Activated CD8-positive, alpha-beta memory T cell treated with anti-CD3 and anti-CD28 coated beads for 1 hour (primary cell): ENCODE data around the gene URAD.

Experiments used
- DNase-seq, 2 donors: peaks; one replicate each; pipeline ENCODE4 v3.0.0-alpha.2; 2020; ENCODE audit warnings: low read depth in 1 of 2; ENCODE audit errors: extremely low read depth in 1 of 2

URAD gene

DNA sequence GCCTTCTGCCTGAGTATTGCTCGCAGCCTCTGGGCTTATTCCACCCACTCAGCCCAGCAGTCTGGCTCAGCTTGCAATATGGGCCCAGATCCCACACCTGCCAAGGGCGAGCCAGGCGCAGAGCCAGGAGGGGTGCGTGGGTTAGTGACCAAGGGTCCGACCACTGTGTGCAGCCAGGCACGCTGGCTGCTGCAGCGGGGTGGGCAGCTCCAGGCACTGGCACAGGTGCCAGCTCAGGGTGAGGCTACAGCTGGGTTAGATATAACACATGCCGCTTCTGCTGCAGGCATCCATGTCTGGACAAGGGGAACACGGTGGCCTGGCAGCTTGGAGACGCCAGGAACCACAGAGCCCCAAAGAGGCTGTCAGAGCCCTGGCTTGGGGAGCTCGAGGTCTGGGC lies 12.6 kb upstream of the URAD start:
- no peak for DNase-seq

DNA sequence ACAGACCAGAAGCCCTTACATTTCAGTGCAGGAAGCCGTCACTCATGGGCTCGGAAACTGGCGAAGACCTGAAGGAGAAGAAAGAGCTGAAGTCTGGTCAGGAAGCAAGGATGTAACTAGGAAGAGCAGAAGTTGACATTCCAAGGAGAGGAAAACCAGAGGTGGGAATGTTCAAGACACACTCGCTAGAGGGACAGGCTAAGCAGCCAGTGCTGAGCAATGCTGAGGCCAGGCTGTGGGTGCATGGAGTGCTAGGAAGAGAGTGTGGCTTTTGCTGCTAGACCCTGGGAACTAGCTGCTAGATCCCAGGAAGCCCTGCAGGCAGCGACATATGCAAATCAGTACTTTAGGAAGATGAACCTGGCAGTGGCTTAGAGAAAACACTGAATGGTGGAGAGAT lies 12.1 kb upstream of the URAD start:
- no peak for DNase-seq

DNA sequence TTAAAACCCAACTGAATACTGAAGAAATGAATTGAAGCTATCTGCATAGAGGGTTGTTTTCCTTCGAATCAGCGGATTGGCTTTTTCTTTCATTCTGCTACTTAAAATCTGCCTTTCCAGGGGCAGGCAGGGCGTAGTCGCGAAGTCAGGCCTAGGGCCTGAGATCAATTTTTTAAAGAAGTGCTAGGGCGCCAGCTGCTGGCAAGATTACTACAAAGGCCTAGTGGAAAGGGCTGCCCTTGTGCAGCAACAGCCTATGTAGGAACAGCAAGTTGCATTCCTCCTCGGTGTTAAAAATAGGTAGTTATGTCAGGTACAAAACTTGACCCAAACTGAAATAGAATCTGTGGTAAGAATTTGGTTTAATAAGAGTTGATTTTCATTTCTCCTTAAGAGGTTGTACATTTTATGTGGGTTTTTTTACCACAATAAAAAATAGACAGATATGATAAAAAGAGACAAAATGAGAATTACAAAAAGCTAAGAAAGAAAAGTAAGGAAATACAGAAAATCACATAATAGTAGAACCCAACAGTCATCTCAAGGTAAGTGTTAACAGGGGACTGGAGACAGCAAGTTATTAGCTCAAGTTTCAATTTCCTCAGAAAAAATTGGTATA lies 9.5 kb upstream of the URAD start:
- no peak for DNase-seq

DNA sequence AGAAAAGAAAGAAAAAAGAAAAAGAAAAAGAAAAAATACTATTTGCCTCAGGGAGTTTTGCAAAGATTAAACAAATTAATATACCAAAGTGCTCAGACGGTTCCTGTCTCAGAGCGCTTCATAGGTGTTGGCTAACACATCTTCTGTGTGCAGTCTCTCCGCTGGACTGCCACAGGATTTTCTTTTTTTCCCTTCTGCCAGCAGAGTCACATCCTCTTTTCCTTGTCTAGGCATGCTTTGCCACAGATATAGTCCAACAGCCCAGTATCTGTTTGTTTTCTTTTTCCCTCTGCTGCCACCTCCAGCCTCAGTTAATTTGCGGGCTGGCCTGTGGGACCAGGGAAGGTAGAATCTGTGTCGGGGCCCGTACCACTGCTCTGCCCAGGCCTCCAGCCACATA lies 3.4 kb upstream of the URAD start:
- no peak for DNase-seq

DNA sequence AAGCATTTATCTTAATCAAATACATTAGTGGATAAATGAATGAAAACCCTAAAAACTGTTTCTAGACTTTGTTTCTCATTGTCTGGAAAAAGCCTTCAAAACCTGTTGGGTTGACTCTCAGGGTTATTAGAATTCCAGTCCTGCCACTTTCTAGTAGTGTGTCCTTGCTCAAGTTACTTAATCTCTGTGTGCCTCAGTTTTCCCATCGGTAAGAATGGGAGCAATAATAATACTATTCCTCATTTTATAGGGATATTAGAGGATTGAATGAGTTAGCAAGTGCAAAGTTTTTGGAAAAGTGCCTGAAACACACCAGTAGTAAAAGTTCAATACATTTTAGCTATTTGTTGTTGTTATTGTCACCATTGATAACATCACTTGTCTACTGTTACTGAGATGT lies 2.9 kb downstream of the URAD start:
- DNase-seq = no peak

DNA sequence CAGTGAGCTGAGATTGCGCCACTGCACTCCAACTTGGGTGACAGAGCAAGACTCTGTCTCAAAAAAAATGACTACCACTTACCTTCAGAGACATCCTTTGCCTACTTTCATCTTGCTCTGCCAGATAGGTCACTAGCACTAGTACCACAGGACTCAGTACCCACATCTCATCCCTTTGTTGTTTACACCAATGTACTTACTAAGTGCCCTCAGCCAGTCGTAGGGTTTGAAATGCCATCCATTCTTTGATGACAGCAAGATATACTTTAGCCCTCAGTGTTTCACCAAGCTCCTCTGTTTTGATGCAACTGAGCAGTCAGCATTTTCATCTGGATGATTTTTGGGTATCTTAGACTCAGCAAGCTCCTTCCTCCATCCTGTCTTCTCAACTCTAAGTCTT lies 6.1 kb downstream of the URAD start:
- DNase-seq = no peak

DNA sequence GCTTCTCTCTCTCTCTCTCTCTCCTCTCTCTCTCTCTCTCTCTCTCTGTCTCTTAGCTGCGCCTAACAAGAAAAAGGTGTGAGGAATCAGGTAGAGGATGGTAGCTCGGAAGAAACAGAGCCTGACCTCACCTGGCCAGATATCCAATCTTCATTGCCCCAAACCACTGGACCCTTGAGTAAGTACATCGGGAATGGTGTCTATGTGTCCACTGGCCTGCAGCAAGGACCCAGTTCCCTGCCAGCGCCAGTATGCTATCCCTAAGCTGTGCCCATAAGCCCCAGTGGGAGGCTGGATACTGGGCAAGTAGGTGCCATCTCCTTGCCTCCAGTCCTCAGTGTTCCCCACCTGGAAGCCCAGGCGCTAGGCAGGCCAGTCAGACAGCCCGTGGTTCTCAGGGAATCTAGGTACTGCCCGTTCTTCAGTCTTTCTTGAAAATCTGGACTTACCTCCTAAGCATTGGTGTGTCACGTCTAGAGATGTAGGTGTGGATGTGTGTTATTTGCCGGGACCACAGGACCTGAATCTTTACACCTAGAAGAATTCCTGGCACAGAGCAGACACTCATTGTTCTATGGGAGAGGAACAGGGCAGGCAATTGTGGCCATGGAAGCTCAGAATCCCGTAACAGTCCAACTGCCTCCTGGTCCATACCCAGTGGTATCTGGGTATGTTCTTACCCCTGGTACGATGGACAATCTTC lies 7.3 kb downstream of the URAD start:
- no peak for DNase-seq

DNA sequence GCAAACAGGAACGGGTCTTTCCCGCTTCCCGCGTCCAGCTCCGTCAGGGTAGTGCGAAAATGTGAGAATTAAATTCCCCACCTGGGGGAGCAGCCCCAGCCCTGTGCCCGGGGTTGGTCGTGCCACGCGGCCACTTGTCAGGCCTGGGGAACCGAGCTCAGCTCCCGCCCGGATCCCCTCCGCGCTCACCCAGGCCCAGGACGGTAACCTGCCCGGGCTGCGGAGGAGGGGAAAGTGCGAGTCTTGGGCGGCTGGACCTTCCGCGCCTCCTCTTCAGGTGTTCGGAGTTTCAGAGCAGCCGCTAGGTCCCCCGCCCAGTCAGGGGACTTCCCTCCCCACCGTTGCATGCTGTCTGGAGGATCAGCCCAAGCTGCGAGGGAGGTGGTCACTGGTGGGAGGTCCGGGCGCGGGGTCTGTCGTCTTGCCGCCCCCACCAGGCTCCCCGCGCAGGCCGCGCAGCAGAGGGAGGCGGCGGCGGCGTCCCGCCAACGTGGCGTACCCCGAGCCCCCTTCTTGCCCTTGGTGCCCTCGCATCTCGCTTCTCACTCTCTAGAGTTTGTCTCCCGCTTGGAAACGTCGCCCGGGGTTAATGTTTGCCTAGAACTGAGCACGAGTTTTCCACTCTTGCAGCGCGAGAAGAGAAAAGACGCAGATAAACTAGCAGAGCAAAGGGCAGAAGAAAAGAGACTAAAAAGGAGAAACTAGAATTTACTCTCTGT lies 8.1 kb downstream of the URAD start:
- no peak for DNase-seq

DNA sequence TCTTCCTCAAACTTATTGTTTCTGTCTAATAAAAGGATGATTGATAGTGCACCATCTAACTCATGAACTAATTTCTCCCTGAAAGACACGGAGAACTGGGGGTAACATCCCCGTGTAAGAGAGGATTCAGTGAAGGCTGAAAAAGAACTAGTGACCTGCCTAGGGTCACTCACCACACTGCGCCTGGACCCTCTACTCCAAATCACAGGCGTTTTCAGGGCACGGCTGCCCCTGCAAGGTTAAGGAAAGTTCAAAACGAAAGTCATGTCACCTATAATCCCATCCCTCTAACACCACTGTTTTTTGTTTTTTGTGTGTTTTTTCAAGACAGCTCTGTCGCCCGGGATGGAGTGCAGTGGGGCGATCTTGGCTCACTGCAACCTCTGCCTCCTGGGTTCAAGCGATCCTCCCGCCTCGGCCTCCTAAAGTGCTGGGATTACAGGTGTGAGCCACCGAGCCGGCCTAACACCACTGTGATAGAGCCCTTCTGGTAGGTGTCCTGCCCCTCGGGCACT lies 8.7 kb downstream of the URAD start:
- DNase-seq = no peak

DNA sequence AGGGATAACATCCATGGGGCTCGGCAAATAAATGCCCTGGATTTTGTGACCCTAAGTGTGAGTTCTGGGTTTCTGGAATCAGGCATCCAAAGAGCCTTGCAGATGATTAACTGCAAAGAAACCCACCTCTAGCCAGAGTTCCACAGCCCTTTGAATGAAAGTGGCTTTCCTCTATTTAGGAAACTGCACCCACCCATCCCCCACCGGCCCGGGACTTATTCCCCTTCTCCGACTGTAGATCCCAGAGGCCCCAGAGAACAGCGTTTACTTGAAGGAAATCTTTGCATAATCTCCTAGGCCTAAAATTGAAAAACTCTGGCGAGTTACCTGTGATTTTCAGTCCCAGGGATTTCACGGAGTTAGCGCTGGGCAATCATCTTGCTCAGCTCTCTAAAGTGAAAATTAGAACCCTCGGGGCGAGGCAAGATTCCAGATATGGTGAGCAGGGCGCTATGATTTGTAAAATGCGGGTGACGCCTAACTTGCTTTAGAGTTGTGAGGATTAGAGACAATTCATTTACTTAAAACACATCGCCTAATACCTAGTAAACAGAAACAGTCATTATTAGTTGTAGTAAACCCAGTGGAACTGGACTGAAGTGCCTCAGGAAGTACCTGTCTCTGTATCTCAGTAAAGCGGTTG lies 9.4 kb downstream of the URAD start:
- DNase-seq = no peak

DNA sequence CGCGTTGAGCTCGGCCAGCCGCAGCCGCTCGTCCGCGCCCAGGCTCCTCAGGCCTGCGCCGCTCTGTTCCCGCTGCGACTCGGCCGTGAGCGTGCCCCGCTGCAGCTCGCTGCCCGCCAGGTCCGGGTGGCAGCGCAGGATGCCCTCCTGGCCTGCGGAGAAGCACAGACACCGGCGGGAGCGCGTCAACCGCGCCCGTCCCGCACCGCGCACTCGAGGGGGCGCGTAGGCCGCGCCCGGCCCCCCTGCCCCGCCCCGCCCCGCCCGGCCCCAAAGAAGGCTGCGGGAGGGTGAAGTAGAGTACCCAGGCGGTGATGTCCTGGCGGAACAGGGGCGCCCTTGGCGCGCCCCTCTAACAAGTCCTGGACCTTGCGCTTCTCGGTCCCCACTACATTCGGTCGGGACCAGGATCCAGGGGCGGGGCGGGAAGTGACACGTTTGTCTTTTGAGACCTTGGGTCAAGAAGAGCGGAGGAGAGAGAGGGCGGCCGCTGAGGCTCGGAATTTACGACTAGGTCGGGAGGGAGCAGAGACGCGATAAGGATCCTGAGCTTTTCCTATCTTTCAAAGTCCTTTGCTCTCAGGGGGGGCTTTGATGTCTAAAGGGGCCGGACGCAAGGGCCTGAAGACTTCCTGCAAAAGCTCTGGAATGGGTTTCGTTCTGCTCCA lies 10.1 kb downstream of the URAD start:
- DNase-seq = no peak

DNA sequence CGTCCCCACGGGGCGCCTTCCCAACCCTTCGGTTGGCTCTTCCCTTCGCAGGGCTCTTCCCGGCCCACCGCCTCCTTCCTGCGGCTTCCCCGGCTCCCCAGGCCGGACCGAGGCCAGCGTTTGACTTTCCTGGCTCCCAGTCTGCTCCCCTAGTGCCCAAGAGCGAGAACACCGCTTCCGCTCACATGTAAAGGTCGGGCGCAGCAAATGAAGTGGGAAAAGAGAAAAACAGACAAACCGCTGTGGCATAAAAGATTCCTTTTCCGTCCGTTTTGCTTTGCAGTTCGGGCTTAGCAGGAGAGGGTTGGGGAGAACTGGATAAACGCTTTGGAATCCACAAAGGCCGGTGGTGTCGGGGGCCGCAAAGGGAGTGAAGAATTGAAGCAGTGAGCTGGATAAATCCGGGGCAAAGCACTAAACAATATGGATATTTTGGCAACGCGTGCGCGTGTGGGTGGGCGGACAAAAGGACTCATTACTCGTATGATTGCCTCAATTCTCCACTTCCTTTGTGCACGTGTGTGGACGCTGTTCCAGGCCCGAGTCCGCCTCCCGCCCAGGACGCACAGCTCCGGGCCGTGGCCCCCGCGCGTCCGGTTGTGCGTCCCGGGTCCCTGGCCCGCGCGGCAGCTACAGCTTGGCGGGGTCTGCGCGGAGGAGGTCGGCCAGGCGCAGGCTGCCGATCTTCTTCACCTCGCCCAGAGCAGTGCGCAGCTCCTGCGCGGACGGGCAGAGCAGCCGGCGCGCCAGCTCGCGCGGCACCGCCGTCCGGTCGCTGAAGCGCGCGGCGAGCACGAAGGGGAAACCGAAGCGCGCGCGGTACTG lies 10.8 kb downstream of the URAD start:
- DNase-seq = no peak

DNA sequence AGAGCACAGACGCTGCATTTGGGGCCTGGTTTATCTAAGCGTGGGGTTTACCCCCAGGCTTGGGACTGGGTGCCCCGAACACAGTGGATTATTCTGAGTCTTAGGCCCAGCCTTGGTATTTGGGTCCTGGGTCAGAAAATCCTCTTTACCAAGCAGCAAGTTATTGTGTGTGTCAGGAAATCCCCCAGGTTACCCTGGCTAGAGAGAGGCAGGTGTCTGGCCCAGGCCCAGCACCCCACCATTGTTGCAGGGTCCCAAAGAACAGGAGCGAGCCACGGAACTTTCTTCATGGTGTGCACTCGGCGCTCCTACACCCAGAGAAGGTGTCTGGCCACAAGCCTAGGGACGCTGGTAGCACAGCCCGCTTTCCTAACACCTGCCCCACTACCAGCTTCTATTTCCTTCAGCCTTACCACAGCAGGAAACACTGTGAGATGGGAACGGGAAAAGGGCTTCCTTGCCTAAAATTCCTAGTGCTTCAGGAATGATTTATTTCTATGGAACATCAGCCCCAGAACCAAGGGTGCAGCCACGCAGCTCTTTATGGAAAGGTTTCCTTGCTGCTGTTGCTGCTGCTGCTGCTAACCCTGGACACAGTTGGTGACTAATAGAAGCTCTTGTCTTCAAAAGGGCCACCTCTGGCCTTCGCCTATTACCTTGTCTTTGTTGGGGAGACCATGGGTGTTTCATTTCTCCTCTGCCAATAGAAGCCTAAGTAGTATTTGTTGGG lies 12.0 kb downstream of the URAD start:
- no peak for DNase-seq

DNA sequence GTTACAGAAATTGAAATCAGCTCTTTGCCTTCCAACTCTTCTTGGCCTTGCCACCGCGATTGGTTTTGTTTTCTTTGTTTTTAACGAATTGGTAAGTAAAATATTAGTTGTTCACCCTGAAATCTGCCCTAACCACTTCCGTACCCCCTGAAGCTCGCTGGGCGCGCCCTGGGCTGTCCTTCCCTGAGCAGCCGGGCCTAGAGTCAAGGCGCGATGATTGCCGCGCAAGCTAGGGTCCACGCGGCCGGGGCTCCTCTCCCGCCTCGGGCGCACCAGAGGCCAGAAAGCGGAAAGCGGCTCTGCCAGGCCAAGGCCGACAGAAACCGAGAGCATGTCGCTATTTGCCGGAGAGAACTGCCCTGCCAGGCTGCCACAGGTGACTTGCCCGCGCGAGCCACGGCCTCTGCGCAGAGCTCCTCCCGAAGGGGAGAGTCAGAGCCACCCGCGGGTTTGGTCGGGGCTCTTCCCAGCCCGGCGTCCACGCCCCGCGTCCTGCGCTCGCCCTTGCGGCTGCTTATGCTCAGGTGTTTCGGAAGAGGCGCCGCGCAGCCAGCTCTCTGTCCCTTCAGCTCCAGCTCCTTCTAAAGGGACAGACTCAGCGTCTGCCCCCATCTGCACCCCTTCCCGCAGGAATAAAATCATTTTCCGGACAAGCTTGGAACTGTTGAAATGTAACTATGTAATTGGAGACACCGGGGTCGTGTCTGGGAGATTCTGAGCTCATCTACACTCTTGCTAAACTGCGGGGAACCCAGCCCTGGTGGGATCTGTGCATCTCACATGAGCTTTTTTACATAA lies 12.7 kb downstream of the URAD start:
- no peak for DNase-seq

DNA sequence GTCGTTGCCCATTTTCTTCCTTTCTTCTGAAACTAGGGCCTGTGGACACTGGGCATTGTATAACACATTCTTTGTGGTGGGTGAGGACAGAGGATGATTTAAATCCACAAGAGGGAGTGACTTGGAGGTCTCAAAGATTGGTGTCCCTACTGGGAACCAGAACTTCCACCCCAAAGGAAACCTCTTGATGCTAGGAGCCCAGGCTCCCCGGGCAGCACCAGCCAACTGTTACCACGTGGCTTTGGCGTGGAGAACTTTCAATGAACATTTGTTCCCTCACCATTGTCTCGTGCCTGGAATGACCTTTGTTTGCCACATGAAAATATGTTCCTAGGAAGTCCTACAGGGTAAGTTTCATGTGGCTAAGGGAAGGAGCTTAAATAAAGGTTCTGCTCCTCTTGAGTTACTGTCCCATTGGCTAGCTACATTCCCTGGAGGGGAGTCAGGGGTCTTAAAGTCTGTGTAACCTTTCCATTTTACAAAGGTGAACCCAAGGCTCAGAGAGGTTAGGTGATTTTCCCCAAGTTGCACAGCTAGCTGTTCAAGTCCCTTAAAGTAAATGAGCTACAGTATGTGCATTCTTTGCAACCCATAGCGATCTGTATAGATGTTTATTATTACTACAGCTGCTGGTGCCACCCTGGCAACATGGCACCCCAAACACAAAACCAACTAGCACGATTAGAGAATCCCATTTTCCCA lies 14.4 kb downstream of the URAD start:
- DNase-seq = no peak

DNA sequence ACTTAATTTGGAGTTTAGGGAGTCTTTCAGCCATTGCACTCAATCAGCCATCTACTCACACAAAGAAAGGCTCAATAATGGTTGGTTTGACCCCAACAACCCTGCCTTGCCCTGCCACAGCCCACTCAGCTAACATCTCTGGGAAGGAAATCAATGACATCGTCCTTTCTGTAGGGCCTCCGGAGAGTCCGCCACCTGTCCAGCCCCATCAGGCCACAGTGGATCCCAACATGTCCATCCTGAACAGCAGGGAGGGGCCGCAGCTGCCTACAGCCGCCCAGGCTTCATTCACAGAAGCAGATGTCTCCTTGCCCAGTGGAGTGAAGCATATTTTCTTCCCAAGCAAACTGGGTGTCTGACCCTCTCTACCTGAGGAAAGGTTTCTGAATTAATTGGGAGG lies 15.2 kb downstream of the URAD start:
- DNase-seq = no peak

DNA sequence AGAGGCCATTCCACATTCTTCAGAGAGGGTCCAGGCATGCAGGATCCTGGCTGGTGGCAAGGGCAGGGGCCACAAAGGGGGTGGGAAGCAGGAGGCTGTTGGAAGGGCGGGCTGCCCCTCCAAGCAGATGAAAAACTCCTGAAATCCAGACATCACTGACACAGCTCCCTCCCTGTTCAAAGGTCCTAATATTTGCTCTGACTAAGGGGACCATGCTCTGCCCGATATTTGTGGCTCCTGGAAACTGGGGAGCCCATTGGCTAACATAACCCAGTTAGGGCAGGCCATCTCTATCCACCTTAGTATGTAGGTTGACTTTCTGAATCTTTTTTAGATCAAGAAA lies 16.0 kb downstream of the URAD start:
- DNase-seq = no peak

DNA sequence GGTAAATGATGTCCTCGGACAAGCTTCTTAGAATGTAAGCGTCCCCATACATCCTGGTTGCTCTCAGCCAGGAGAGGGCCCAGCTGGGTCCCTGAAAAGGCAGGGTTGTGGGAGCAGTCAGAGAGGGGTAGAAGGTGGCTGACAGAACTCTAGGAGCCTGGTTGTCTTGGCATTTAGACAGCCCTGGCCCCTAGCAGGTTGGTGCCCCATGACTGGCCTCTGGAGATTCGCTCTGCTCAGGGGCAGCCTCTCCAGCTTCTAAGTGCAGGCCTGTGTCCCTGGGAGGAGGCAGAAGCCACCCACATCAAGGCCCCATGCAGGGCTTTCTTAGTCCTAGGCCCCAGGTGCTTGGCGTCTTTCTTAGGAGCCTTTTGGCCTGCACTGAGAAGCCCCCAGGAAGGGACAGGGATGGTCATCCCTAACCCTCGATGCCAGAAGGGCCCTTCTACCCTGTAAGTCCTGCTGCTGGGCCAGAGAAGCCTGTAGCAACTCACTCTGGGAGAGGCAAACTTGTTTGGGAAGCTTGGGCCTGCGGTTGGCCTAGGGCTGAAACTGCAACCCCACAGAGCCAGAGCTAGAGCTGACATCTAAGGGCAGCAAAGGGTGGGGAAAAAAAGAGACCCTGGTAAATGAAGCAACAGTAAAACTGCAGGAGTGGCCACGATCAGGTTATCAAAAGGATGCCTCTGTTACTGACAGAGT lies 16.6 kb downstream of the URAD start:
- no peak for DNase-seq
